A204.1 (cell line): ENCODE results near the gene SRP72.
"Not testable (repeated sequence)": the region's sequence is repeated elsewhere in the genome, so short reads cannot be mapped to it uniquely, and the experiment has no call there.

Experiments
- FAIRE-seq: peaks from 2 replicates; lab custom pipeline; 2012; peaks lifted over from hg19 to GRCh38; lab: Jason Lieb, UNC

The SRP72 gene

GRCh38 chr4:56466296-56466761 is 1.1 kb upstream of the SRP72 start:
- FAIRE-seq, result not testable (repeated sequence)

- no peak for FAIRE-seq
Measured at GRCh38 chr4:56466910-56467283, 520 bp upstream of the SRP72 start.

GRCh38 chr4:56468097-56468422 is 643 bp downstream of the SRP72 start:
- FAIRE-seq, result no peak

- FAIRE-seq, result no peak
Measured at GRCh38 chr4:56469489-56470210, 2.2 kb downstream of the SRP72 start.

- FAIRE-seq, result no peak
Measured at GRCh38 chr4:56475917-56476316, 8.5 kb downstream of the SRP72 start.

GRCh38 chr4:56477192-56477702 is 9.8 kb downstream of the SRP72 start:
- FAIRE-seq, result no peak

GRCh38 chr4:56480691-56481090 is 13.3 kb downstream of the SRP72 start:
- no peak for FAIRE-seq

- FAIRE-seq, result no peak
Measured at GRCh38 chr4:56496241-56496640, 28.8 kb downstream of the SRP72 start.

- no peak for FAIRE-seq
Measured at GRCh38 chr4:56505269-56506130, 38.1 kb downstream of the SRP72 start, which contains the start of gene ARL9. Gene ARL9, plus strand, starts transcription at chr4:56505791. Its CDS starts 72 bp downstream, at chr4:56505863.

GRCh38 chr4:56511098-56511497 is 43.7 kb downstream of the SRP72 start:
- FAIRE-seq, result no peak

GRCh38 chr4:56512166-56512565 is 44.7 kb downstream of the SRP72 start:
- no peak for FAIRE-seq

GRCh38 chr4:56513517-56513916 is 46.1 kb downstream of the SRP72 start:
- FAIRE-seq, result no peak

GRCh38 chr4:56530269-56531148 is 63.1 kb downstream of the SRP72 start:
- FAIRE-seq, result no peak

GRCh38 chr4:56531149-56531770 is 63.8 kb downstream of the SRP72 start:
- FAIRE-seq, result no peak

GRCh38 chr4:56531823-56532222 is 64.4 kb downstream of the SRP72 start:
- no peak for FAIRE-seq

GRCh38 chr4:56532239-56532638 is 64.8 kb downstream of the SRP72 start:
- FAIRE-seq, result no peak

GRCh38 chr4:56535915-56536314 is 68.5 kb downstream of the SRP72 start:
- no peak for FAIRE-seq

- FAIRE-seq, result no peak
Measured at GRCh38 chr4:56537147-56537546, 69.7 kb downstream of the SRP72 start.

GRCh38 chr4:56540826-56541225 is 73.4 kb downstream of the SRP72 start:
- FAIRE-seq, result no peak

GRCh38 chr4:56544573-56545131 is 77.2 kb downstream of the SRP72 start:
- no peak for FAIRE-seq

GRCh38 chr4:56550642-56551041 is 83.2 kb downstream of the SRP72 start:
- FAIRE-seq, result no peak

GRCh38 chr4:56551516-56551915 is 84.1 kb downstream of the SRP72 start:
- no peak for FAIRE-seq
